NCI-H1930 (cell line): ENCODE results near the gene NTF3.

ENCODE experiments used
- DNase-seq, 2 experiments: peaks; one replicate each; lab custom pipeline; 2025; lab: John Stamatoyannopoulos, UW

Gene NTF3

DNA sequence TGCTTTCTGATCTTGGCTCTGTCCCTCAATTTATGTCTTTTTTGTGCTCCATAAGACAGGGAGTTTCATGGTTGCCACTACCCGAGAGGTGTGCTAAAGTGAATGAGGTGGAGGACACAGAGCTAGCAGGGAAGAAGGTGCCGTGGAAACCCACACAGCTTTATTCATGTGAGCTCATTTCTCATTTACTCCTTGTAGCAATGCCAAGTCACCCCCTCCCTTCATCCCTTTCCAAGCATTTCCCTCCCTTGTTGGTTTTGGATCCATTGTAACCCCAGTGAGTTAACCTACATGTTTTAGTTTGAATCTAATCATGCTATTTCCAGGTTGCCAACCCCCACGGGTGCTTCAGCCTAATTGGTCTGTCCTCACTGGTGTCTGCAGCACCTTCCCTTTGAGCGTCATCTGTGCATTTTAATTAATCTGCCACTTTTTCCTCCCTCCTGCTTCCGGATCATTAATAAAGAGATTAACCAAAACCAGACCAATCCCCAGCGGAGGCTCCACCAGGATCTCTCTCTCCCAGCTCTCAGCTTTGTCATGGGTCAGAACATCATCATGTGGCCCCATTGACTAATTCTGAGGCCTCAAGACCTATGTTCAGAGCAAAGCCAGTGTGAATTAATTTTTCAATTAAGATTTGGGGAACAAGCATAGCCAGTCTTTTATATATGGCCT lies 56.2 kb downstream of the NTF3 start:
- no peak for DNase-seq

DNA sequence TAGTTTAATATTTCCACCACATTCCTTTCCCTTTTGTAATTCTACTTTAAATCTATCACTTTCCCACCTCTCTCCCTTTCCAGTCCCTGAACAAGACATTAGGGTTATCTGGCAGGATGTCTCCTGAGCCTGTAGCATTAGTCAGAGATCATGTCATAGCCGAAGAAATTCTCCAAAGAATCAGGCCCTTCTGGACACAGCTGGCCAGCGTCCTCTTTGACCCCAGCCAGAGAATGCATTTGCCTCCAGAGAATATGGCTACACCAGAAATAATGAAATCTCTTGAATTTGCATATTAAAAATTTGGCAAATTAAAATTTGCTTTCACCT lies 56.7 kb downstream of the NTF3 start:
- DNase-seq = no peak

- DNase-seq = no peak
These were observed 57.1 kb downstream of the NTF3 start for GRCh38 chr12:5489017-5489416.

GRCh38 chr12:5489760-5490406 lies 58.0 kb downstream of the NTF3 start:
- DNase-seq = no peak

GRCh38 chr12:5492562-5492961 lies 60.7 kb downstream of the NTF3 start:
- no peak for DNase-seq

DNA sequence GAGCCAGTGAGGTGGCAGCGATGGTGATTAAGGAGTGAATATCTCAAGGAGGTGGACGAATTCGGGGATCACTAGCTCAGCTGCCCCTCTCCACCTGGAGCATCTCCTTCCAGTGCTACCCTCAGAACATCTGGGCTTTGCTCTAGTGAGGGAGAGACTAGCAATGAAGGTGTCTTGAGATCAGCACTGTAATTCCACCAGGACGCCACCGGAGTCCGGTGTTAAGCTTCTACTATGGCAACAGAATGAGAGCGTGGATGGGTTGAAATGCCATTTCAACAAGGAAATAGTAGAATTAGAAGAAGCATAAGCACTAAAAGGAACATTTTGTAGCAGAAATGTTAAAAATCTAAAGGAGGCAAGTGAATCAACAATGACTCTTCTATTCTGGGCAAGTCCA lies 61.1 kb downstream of the NTF3 start:
- DNase-seq = no peak

- no peak for DNase-seq
These were observed 62.4 kb downstream of the NTF3 start for GRCh38 chr12:5494343-5494742.

- DNase-seq = no peak
These were observed 65.6 kb downstream of the NTF3 start for GRCh38 chr12:5497329-5498053.

GRCh38 chr12:5498076-5498475 lies 66.2 kb downstream of the NTF3 start:
- no peak for DNase-seq

- no peak for DNase-seq
These were observed 66.9 kb downstream of the NTF3 start for GRCh38 chr12:5498806-5499205.

DNA sequence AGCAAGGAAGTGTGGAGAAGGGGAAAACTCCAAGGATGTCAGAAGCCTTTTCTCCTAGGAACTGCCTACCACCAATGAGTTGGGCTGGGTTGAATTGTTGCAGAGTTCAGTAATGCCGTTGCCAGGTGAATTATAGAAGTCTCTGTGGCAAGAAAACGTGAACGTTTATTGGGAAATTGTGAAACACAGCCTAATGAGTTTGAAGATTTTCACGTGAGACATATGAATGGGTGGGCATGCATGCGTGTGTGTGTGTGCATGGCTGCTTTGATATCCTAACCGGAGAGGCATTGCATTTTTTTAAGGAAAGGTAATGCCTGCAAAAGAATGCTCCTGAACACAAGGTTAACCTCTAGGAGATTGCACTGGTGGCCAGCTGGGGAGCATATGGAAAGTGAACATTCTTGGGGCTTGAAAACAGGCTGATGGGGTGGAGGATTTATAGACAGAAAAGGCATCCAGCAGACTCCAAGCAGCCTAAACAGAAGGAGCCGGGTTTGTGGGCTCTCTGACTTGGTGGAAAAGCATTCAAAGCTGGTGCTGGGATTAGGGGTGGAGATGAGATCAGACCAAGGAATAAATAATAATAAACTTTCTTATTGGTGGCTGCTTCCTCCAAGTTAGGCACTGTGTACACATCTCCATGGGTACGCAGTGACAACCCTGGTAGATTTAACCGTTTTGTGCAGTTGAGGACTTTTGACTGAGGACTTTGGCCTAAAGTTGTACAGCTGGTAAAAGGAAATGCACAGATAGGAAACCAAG lies 67.8 kb downstream of the NTF3 start:
- no peak for DNase-seq

DNA sequence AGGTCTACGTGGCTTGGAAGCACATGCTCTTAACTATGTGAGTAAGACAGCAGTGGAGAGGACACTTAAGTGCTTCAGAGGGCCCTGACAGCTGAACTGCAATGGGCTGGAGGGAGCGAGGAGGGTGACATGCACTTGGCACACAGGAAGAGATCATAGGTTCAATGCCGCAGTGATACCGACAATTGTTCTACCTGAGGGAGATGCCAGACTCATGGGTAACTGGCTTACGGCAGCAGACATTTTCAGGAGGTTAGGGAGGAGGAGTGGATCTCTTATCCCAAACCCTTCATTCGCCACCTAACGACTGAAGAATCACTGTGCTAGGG lies 68.4 kb downstream of the NTF3 start:
- no peak for DNase-seq

GRCh38 chr12:5503774-5504173 lies 71.9 kb downstream of the NTF3 start:
- DNase-seq = no peak

- no peak for DNase-seq
These were observed 73.2 kb downstream of the NTF3 start for GRCh38 chr12:5505116-5505515.

GRCh38 chr12:5505751-5506150 lies 73.8 kb downstream of the NTF3 start:
- no peak for DNase-seq

- no peak for DNase-seq
These were observed 74.4 kb downstream of the NTF3 start for GRCh38 chr12:5506295-5506694.

GRCh38 chr12:5506821-5507231 lies 74.9 kb downstream of the NTF3 start:
- DNase-seq = no peak

DNA sequence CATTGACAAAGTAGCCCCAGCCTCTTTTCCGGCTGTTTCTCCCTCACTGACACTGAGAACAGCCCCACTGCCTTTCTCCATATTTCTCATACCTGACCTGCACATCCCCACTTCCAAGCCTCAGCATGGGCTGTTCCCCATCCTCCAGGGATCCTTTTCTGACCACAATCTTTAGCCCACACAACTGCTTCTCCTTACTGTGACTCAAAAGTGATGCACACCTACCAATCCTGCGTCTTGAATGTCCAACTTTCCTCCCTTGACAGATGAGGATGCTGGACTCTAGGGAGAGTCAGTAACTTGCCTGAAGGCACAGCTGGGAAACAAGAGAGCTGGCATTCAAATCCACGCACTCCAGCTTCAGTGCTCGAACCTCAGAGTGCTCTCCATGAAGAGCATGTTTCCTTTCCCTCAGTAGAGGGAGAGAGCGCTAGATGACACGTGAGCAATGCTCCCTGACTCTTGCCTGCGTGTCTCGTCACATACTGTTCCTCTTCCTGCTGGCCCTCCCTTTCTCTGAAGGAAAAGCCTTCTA lies 75.6 kb downstream of the NTF3 start:
- no peak for DNase-seq

- no peak for DNase-seq
These were observed 76.0 kb downstream of the NTF3 start for GRCh38 chr12:5507944-5508343.

- no peak for DNase-seq
These were observed 77.2 kb downstream of the NTF3 start for GRCh38 chr12:5509102-5509501.

DNA sequence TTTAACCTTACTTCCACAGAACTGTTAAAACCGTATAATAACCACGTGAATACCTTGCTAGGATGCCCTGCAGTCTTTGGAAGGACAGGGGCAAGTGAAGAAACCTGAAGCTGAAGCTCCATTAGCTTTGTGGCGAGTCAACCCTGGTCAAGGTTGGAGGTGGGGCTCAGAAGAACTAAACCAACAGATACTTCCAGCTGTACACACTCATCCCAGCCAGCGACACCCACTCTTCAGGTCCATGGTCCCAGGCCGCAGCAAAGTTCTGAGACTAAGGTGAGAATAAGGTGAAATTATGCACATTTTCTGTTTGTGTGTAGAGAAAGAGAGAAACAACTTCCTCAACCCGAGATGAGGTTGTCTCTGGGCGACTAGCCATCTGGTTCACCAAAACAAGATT lies 77.6 kb downstream of the NTF3 start:
- DNase-seq = no peak

DNA sequence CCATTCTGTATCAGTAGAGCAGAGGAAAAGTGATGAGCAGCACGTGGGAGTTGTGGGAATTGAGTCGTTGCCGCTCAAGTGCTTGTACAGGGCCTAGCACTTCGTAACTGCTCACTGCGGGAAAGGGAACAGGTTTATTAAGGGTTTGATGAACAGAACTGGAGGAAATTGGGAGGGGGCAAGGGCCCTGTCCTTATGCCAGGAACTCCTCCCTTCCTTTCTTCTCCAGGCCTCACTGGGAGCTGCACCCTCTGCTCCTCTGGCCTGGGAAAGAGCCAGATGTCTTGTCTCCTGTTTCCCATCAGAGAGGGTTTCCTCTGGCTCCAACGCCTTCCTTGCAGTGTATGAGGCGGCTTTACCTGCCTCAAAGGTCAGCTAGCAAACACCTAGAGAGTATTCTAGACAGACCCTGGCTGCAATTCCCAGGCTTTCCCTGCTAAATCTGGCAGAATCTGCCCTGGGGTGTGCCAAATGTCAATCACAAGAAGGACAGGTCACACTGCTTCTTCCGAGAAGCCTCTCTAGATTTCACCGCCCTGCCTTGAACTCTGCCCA lies 78.4 kb downstream of the NTF3 start:
- DNase-seq = no peak
